ENCODE results near the gene NAGK.
"Not testable (repeated sequence)": the region's sequence is repeated elsewhere in the genome, so short reads cannot be mapped to it uniquely, and the experiment has no call there.

NAGK gene

GRCh38 chr2:71068218-71069035, at the start of gene NAGK:
TSS of gene NAGK (plus strand) at chr2:71068648. CDS start at chr2:71068684, 36 bp downstream.
- DNase-seq = peak; percentile 98

GRCh38 chr2:71019989-71020388, 48.5 kb upstream of the NAGK start:
- not testable (repeated sequence) for DNase-seq

- DNase-seq = not testable (repeated sequence)
Observed at GRCh38 chr2:71021394-71021793, 47.1 kb upstream of the NAGK start.

- DNase-seq = not testable (repeated sequence)
Observed at GRCh38 chr2:71023553-71024243, 44.8 kb upstream of the NAGK start.

GRCh38 chr2:71036296-71036695, 32.2 kb upstream of the NAGK start:
- not testable (repeated sequence) for DNase-seq

GRCh38 chr2:71042287-71042686, 26.2 kb upstream of the NAGK start:
- DNase-seq = no peak

- DNase-seq = no peak
Observed at GRCh38 chr2:71043531-71044407, 24.7 kb upstream of the NAGK start.

- no peak for DNase-seq
Observed at GRCh38 chr2:71045151-71045550, 23.3 kb upstream of the NAGK start.

GRCh38 chr2:71045865-71046548, 22.4 kb upstream of the NAGK start:
- DNase-seq = no peak

GRCh38 chr2:71048096-71048495, 20.4 kb upstream of the NAGK start:
- DNase-seq = no peak

GRCh38 chr2:71049704-71050360, 18.6 kb upstream of the NAGK start:
- not testable (repeated sequence) for DNase-seq

- DNase-seq = not testable (repeated sequence)
Observed at GRCh38 chr2:71055206-71055740, 13.2 kb upstream of the NAGK start.

- no peak for DNase-seq
Observed at GRCh38 chr2:71060211-71060610, 8.2 kb upstream of the NAGK start.

- DNase-seq = no peak
Observed at GRCh38 chr2:71060871-71061270, 7.6 kb upstream of the NAGK start.

GRCh38 chr2:71063216-71063615, 5.2 kb upstream of the NAGK start:
- no peak for DNase-seq

- DNase-seq = no peak
Observed at GRCh38 chr2:71064110-71064611, 4.3 kb upstream of the NAGK start.

GRCh38 chr2:71064754-71065621, 3.5 kb upstream of the NAGK start:
- DNase-seq = no peak

- DNase-seq = no peak
Observed at GRCh38 chr2:71066856-71067255, 1.6 kb upstream of the NAGK start.

GRCh38 chr2:71067567-71068217, 756 bp upstream of the NAGK start:
- DNase-seq = no peak

GRCh38 chr2:71069376-71069775, 928 bp downstream of the NAGK start:
- no peak for DNase-seq
